Measurements from ENCODE around the gene MYO1G.
"Not testable (repeated sequence)": the region's sequence is repeated elsewhere in the genome, so short reads cannot be mapped to it uniquely, and the experiment has no call there.

MYO1G gene

DNA sequence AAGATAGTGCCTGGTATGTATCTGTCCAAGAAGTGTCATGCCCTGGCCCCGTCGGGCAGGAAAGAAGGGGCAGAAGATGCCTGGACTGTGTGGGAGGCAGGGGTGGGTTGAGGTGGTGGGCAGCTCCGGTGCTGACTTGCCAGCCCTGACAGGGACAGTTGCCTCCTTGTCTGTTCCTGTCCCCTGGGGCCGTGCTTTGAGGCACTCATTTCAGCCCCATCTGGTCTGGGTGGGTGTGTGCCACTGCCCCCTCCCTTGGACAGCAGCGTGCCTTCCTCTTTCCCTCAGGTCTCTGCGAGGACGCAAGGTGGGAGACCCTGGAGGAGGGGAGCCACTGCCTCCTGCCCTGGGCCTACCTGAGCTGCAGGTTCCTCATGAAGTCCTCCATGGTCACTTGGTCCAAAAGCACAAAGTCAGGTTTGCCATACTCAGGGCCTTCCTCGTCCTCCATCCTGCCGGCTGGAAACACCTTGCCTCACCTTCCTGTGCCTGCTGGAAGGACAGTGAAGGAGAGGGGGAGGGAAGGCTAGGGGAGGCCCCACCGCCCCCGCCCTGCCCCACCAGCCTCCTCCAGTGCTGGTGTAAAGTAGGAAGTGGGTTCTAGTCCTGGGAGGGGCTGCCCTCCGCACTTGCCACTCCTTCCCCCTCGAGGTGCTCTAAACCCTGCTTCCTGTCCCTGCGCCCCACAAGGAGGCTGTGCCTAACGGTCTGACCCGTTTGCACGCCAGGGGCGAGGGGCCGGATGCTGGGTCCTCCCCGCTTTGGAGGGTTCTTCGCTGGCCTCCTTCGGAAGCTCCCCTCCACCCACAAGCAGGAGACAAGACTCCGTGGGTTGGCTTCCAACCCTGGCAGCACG is at the start of gene MYO1G:
Gene MYO1G (minus strand): TSS at position 505 of the 856 bp plus-strand sequence. CDS start 54 bp downstream, at position 451.
- peak; percentile 73 for DNase-seq (ENCODE audit: low read depth)

DNA sequence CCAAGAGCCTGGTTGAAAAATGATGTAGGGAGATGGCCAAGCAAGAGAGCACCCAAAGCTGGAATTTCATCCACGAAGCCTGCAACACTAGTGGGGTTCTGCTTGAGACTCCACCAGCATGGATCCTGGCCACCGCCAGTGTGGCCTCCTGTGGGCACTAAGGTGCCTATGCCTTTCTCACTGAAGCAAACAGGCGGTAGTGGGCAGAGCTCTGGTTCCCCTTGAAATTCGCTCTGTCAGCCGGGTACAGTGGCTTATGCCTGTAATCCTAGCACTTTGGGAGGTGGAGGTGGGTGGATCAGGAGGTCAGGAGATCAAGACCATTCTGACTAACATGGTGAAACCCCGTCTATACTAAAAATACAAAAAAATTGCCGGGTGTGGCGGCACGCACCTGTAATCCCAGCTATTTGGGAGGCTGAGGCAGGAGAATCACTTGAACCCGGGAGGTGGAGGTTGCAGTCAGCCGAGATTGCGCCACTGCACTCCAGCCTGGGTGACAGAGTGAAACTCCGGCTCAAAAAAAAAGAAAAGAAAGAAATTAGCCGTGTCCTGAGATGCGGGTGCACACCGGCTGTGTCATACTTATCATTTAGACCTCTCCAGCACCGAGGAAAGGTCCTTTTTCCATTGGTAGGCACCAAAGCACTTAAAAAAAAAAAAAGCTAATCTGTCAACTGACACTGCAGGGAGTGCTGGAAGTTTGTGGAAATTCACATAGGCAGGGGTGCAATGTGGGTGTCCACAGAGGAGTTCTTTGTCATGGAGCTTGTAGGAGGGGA is 49.5 kb upstream of the MYO1G start:
- DNase-seq (ENCODE audit: low read depth): no peak

DNA sequence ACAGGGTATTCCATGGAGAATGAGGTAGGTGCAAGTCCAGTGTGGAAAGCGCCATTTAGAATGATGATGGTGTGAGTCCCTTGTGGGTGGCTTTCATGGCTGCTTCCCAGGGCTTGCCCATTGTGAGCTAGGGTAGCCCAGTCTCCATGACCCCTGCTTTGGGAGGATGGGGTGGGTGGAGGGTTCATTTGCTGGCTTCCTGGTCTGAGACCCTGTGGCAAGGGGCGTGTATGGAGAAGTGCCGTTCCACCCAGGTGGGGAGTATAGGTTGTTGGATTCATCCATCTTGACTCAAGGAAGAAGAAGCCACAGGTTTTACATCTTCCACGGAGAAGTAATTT is 48.9 kb upstream of the MYO1G start:
- DNase-seq (ENCODE audit: low read depth): no peak

DNA sequence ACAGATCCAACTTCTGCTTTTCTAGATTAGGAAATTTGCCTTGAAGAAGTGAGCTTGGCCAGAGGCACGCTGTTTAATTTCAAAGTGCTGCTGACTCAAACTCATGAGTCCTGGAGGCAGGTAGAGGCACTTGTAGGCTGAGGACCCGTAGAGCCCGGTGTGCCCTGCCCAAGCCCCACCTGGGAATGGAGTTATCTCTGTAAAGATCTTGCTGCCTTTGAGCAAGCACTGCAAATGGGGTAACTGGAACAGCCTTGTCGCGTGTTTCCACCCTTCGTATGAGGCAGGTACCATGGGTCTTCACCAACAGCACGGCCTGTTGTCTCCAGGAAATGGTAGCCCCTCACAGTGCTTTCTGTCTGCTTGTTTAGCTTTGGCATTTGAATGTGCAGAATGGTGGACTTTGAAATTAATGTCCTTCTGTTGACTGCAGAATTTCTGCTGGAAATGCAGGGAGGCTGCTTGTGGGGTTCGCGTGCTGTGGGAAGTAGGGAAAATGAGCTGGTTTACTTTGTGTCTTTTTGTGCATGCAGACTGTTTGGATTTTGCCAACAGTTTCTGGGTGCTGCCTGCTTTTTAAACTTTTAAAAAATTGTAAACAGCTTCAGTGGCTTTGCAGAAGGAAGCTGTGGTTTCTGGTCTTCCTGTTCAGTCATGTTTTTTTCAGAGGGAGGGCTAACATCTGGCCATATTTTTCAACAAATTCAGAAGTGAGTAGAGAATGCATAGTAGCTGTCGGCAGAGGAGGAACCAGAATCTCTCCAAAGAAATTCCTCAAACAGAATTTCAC is 48.4 kb upstream of the MYO1G start:
- DNase-seq (ENCODE audit: low read depth): no peak

DNA sequence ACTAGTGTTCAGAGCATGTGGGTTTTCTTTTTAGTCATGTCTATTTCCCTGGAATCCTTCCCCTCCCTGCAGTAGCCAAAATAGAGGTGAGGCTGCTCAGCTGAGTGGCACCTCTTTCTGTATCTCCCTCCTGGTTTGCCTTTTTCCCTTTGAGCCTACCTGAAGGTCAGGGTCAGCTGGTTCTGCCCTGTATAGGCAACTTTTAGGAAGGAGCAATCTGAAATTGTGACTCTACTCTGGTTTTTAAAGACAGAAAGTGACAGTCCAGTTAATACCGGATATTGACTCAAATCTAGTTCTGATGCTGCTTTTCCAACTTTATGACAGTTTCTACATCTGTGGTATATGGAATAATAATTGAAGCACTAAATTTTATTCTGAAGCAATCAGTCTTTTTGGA is 47.2 kb upstream of the MYO1G start:
- DNase-seq (ENCODE audit: low read depth): no peak

DNA sequence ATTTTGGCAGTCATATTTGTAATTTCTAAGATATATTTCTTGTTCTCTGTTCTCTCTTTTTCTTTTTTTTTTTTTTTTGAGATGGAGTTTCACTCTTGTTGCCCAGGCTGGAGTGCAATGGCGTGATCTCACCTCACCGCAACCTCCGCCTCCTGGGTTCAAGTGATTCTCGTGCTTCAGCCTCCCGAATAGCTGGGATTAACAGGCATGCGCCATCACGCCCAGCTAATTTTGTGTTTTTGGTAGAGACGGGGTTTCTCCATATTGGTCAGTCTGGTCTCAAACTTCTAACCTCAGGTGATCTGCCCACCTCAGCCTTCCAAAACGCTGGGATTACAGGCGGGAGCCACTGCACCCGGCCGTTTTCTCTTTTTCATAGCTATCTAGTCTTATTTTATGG is 46.7 kb upstream of the MYO1G start:
- DNase-seq (ENCODE audit: low read depth): not testable (repeated sequence)

DNA sequence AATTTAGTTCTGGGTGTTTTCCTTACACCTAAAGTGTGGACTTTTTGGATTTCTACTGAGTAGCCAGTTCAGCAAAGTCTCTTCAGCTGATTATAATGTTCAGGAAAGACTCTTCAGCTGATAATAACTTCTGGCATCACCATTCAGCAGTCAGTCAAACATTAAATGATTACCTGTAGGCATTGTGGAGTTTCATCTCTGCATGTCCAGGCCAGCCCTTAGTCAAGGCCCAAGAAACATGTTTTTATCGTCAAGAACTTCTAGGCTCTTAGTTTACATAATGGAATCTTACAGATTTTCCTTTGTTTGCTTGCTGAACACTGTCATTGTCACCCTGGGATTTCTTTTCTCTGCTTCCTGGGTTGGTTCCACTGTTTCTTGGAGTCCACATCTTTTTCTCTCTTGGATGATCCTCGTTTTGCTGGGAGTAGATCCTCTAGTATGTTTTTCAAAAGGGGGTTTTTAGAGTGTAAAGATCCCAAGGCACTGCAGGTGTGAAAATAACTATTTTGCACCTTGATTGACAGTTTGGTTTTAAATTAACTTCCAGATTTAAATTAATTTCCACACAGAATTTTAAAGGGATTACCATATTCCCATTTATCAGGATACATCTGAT is 45.4 kb upstream of the MYO1G start:
- DNase-seq (ENCODE audit: low read depth): no peak

DNA sequence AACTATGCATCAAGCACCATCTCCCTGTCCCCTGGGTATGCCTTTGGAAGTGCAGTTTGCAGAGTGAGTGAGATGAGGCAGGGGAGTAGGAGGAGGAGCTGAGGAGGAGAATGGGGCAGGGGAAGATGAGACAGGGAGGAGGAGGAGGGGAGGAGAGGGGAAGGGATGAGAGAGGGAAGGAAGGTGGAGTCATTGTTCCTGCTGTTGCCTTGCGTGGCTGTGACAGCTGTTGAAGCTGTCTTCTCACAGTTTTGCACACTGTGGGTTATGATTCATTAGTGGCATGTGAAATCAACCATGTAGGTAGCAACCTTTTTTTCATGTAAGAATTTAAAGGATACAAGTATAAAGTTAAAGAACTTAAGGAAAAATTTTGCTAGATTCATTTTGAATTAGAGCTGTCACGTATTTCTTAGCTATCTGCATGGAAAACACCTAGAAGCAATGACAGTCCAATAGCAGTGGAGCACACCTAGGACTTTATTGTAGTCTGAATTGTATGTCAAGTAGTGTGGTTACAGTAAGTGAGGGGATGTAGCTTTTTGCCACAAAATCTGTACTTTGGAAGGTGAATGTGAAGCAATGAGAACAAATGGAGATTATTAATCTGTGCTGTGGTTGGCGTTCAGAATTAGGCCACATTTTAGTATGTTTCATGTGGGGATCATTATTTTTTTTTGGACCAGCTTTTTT is 42.9 kb upstream of the MYO1G start:
- DNase-seq (ENCODE audit: low read depth): no peak

DNA sequence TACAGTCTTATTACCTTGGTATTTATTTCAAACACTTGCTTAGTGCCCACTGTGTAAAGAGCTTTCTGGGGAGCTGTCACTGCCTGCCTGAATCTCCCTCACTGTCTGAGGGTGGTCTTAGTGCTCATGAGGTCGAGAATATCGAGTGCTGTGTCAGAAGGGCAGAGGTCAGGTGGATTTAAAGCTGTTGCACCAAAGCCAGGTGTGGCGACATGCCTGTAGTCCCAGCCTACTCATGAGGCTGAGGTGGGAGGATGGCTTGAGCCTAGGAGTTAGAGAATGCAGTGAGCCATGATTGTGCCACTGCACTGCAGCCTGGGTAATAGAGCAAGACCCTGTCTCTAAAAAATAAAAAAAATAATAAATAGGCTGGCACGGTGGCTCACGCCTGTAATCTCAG is 42.1 kb upstream of the MYO1G start:
- no peak for DNase-seq (ENCODE audit: low read depth)

DNA sequence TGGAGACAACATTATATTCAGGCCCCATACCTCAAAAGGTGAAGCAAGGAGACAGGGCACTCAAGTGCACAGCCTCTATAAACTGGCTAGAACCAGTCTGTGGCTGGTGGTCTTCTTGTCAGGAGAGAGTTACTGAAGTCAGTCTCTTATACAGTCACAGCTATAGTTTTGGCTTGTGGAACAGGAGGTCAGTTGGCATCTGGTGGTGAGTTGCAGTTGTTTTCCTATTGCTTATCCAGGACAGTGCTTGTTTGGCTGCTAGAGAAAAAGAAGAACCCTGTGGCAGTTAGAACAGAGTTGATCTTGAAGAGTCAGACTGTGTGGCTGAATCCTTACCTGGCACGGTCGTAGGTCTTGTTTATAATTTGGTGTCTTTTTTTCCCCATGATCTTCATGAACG is 38.4 kb upstream of the MYO1G start:
- DNase-seq (ENCODE audit: low read depth): no peak

DNA sequence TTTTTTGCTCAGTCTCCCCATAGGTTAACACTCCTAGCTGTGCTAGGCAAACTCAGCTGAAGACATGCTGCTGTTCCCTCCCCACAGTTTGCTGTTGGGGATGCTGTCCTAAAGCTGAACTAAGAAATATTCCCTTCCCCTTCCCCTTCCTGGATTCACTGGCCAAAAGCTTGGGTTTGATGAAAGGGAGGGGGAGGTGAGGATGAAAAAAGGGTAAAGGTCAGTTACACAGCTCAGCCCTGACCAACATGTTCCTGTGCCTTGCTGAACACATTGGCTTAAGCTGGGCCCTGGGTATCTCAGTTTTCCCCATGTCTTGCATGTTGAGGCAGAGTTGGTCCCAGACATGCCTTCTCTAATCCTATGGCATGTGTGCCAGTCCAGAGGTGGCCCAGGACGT is 36.5 kb upstream of the MYO1G start:
- DNase-seq (ENCODE audit: low read depth): no peak

DNA sequence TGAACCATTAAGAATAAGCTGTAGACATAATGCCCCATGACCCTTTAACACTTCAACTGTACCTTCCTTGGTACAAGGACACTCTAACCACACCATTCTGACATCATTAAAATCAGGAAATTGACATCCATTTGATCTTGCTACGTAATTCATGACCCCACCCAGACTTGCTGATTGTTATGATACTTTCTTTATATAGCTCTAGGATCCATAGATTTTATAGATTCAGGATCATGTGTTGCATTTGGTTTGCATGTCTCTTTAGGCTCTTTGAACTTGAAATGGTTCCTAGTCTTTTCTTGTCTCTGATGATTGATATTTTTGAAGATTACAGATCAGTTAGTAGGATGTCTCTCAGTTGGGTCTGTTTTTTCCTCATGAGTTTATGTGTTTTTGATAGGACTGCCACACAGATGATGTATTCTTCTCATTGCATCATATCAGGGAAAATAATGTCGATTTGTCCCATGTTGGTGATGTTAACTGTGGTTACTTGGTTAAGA is 34.7 kb upstream of the MYO1G start:
- no peak for DNase-seq (ENCODE audit: low read depth)

DNA sequence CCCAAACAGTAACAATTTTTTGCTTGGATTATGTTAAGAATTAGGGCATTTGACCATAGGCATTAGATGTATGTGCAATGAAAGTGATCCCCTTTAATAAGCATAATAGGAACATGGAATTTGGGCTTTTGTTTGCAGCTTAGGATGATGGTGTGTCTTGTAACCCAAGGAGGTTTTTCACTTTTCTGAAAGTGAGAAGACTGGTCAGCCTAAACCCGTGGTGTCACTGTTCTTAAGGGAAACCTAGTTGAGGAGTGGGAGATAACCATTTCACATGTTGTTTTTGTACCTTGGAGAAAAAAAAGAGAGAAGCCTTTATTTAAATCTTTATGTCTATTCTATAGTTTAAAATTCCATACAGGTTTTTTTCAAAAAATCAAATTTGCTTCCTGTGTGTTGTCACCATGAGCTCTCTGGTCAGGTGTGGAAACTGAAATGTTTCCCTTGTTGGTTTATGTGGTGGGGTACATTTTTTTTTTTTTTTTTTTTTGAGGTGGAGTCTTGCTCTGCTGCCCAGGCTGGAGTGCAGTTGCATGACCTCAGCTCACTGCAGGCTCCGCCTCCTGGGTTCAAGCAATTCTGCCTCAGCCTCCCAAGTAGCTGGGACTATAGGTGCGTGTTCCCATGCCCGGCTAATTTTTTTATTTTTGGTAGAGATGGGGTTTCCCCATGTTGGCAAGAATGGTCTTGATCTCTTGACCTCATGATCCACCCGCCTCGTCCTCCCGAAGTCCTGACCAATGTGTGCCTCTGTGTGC is 28.9 kb upstream of the MYO1G start:
- DNase-seq (ENCODE audit: low read depth): no peak

DNA sequence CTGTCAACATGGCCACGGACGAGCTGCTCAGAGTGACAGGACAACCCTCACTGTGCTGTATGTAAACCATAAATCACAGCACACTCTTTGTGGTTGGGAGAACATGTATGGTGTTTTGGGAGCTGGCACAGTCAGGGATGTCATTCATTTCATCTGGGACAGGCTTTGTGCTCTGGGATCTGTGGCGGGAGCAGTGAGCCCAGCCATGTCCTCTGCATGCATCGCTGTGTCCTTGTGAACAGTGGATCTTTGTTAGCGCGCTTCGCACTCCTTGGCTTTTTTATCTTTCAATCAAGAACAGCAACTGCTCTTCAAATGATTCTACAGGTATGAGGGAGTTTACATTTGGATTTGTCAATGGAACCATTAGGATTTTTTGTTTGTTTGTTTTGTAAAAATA is 28.3 kb upstream of the MYO1G start:
- DNase-seq (ENCODE audit: low read depth): no peak

DNA sequence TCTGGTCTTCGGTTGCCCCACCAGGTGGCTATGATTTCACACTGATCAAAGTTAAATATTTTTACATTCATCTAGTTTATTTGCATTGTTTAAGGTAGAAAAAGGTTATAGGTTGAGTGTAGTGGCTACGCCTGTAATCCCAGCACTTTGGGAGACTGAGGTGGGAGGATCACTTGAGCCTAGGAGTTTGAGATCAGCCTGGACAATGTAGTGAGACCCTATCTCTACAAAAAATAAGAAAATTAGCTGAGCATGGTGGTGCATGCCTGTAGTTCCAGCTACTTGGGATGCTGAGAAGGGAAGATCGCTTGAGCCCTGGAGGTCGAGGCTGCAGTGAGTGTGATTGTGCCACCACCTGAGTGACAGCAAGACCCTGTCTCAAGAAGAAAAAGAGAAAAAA is 25.0 kb upstream of the MYO1G start:
- DNase-seq (ENCODE audit: low read depth): no peak

DNA sequence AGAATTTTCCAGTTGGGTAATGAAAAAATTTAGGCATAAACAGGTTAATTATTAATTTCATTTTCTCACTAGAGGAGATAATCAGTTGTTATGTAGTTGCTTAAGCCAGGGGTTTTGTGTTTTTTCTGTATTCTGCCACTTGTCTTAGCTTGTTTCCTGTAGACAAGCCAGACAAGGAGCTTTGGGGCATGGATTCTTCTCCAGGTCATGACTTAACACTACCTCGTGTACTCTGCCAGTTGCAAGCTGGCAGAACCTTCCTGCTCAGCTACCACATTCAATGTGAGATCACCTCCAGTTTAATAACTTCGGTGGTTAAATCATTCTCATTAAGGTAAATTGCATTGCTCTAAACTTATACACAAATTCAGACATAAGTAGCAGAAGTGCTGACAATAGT is 23.0 kb upstream of the MYO1G start:
- DNase-seq (ENCODE audit: low read depth): no peak

DNA sequence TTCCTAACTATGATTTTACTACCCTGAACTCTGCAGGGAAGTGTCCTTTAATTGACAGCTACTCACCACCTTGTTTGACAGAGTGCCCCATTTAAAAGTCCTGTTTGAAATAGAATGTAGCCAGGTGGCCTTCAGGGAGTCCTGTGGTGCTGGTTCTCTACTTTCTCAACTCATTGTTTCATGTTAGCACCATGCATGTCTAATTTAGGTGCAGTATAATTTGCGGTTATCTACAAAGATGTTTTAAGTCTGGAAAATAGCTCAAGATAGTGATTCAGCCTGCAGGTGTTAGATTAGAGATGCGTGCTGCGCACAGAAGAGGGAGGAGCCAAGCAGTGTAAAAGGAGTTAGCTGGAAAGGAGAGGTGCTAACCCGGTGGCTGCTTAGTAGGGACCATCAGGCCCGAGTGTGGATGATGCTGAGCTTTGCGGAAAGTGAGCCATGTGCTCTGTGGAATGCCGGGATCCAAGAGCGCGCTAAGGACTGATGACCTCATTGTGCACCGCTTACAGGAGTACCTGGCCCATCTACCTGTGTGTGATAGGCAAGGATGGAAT is 22.4 kb upstream of the MYO1G start:
- DNase-seq (ENCODE audit: low read depth): no peak

DNA sequence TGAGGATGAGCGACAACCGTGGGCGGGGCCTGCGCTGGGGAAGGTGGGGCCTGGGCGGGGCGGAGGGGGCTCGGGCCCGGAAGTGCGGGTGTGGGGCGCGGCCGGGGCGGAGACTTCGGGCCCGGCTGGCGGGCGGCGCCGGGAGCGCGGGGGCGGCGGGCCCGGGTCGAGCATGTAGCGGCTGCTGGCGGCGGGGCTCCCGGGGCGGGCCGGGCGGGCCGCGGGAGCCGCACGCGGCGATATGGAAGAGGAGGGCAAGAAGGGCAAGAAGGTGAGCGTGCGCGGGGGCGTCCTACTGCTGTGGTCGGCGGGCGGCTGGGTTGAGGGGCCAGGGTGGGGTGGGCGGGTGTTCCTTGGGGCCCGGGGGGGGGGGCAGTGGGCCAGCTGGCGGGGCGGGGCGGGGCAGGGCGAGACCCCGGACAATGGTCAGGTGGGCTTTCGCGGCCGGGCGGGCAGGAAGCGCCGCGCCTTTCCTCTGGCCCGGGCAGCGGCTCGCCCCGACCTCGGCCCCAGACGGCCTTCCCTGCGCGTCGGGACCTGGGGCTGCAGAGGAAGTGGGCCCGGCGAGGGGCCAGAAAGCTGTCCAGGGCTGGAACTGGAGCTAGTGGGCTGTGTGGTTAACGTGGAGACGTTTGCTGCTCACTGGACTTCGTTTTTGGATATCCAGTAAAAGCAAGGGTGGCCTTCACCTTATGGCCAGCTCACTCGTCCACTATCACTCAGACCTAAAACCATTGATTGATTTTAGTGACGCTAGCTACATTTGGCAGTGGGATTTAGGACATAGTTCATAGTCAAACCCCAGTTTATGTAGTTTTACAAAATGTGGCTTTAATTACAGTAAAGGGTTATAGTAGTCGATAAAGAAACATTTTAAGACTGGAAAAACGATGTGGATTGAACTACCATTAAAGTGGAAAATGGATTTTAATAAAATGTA is 21.5 kb upstream of the MYO1G start, which contains the start of gene CCM2:
Gene CCM2 (plus strand): TSS at position 109 of the 940 bp plus-strand sequence. CDS start 133 bp downstream, at position 242.
- no peak for DNase-seq (ENCODE audit: low read depth)

Measured in stimulated activated CD8-positive, alpha-beta memory T cell treated with anti-CD3 and anti-CD28 coated beads, Interleukin-7, amount 100 ng/mL, for 24 hours (primary cell).